ENCODE results near the gene ALOX15B.

Gene ALOX15B

DNA sequence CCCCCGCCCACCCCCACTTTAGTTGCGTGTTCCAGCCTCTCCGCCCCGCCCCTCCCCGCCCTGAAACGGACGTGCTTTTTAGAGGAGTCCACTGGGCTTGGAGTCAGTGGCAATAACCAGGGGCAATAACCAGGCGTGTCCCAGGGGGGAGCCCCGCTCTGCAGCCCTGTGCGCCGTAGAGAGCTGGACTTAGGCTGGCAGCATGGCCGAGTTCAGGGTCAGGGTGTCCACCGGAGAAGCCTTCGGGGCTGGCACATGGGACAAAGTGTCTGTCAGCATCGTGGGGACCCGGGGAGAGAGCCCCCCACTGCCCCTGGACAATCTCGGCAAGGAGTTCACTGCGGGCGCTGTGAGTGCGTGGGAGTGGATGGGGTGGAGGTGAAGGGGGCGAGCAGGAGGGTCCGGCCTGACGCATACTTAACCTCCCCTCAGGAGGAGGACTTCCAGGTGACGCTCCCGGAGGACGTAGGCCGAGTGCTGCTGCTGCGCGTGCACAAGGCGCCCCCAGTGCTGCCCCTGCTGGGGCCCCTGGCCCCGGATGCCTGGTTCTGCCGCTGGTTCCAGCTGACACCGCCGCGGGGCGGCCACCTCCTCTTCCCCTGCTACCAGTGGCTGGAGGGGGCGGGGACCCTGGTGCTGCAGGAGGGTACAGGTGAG lies at the start of gene ALOX15B:
TSS of gene ALOX15B (plus strand) at position 106 of the 657 bp plus-strand sequence. CDS start at position 203, 97 bp downstream.
- no peak within 1 kb of the TSS for H2AFZ ChIP-seq (ENCODE audit: low read depth, low read length)
- H3K4me2 ChIP-seq (ENCODE audit: insufficient read depth, low read length) = no peak within 1 kb of the TSS
- H3K27me3 ChIP-seq (ENCODE audit: insufficient read depth, low read length, poor library complexity) = peaks cover 2% of the 10 kb centered on the region
- H3K27ac ChIP-seq (ENCODE audit: low read length) = no peak within 1 kb of the TSS
- TF ChIP-seq, protein P1, sequence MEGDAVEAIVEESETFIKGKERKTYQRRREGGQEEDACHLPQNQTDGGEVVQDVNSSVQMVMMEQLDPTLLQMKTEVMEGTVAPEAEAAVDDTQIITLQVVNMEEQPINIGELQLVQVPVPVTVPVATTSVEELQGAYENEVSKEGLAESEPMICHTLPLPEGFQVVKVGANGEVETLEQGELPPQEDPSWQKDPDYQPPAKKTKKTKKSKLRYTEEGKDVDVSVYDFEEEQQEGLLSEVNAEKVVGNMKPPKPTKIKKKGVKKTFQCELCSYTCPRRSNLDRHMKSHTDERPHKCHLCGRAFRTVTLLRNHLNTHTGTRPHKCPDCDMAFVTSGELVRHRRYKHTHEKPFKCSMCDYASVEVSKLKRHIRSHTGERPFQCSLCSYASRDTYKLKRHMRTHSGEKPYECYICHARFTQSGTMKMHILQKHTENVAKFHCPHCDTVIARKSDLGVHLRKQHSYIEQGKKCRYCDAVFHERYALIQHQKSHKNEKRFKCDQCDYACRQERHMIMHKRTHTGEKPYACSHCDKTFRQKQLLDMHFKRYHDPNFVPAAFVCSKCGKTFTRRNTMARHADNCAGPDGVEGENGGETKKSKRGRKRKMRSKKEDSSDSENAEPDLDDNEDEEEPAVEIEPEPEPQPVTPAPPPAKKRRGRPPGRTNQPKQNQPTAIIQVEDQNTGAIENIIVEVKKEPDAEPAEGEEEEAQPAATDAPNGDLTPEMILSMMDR (IDR thresholded peaks at IDR 0.05; ENCODE audit: borderline replicate concordance, extremely low read depth, low read length, poor library complexity, severe bottlenecking) = no peak
- TF ChIP-seq EZH2 (IDR thresholded peaks at IDR 0.05; ENCODE audit: borderline replicate concordance, low read depth, low read length, severe bottlenecking) = no peak
- DNase-seq (no peak), ATAC-seq (ENCODE audit: insufficient read depth, low read depth) (no peak)
- no peaks in the 10 kb centered on the region for H3K4me1 ChIP-seq (ENCODE audit: insufficient read depth, low read length)
- no peaks in the 10 kb centered on the region for H4K20me1 ChIP-seq (ENCODE audit: insufficient read depth, low read length)
- no peaks in the 10 kb centered on the region for H3K36me3 ChIP-seq (ENCODE audit: insufficient read depth, low read length)
- no peaks in the 10 kb centered on the region for H3K9me3 ChIP-seq (ENCODE audit: insufficient read depth, low read length, severe bottlenecking)
- no peak within 1 kb of the TSS for H3K9ac ChIP-seq (ENCODE audit: low read depth, low read length)
- H3K4me3 ChIP-seq (ENCODE audit: low read depth in 1 of 2, low read length in 2 of 2) = no peak within 1 kb of the TSS
- H3K79me2 ChIP-seq (ENCODE audit: insufficient read depth, low read length) = no peaks in the 10 kb centered on the region

DNA sequence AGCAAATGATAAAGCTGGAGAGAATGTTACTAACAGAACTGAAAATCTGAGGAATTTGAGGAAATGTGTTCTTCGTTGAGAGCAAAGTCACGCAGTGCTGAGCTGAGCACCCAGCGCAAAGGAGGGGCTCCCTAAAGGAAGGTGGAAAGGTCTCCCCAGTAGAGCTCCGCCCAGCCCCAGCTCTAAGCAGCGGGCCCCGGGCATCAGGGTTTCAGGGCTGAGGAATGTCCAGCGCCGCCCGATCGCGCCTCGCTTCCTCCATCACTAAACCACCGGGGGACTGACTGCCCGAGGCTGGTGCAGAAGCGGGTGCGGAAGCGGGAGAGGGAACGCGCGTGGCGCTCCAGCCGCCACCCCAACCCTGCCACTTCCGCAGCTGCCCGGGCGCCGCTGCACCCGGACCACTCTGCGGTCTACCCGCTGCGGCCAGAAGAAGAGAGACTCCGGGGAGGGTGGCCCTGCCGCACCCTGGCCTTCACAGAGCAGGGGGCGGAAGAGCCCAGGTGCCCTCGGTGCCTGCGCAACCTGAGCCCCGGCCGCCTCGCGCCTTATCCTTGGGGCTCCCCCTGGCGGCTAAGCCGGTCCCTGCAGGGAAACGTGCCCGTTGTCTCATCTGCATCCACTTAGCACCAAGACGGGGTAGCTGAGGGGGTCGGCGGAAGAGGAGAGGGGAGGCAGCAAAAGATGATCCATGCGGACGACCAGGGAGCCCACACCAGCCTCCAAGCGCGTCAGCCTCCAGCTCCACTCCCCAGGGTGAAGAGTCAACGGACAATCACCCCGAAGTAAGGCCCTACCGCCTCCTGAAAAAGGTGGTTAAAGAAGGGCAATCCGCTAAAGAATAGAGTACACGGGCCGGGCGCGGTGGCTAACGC lies 48.8 kb upstream of the ALOX15B start:
- no peaks in the 10 kb centered on the region for H3K9me3 ChIP-seq (ENCODE audit: insufficient read depth, low read length, severe bottlenecking)
- no peak for TF ChIP-seq EZH2 (IDR thresholded peaks at IDR 0.05; ENCODE audit: borderline replicate concordance, low read depth, low read length, severe bottlenecking)
- TF ChIP-seq, protein P1 (IDR thresholded peaks at IDR 0.05; ENCODE audit: borderline replicate concordance, extremely low read depth, low read length, poor library complexity, severe bottlenecking) = peak; percentile 98
- no peaks in the 10 kb centered on the region for H3K27me3 ChIP-seq (ENCODE audit: insufficient read depth, low read length, poor library complexity)
- peak; percentile 88 for DNase-seq
- no peaks in the 10 kb centered on the region for H3K79me2 ChIP-seq (ENCODE audit: insufficient read depth, low read length)
- H3K36me3 ChIP-seq (ENCODE audit: insufficient read depth, low read length) = no peaks in the 10 kb centered on the region
- H3K4me2 ChIP-seq (ENCODE audit: insufficient read depth, low read length) = peak overlapping the region; percentile 69
- peak; percentile 92 for ATAC-seq (ENCODE audit: insufficient read depth, low read depth)
- peak overlapping the region; percentile 93 for H2AFZ ChIP-seq (ENCODE audit: low read depth, low read length)
- peak overlapping the region; percentile 37; the same call in 1 of the 2 replicates for H3K9ac ChIP-seq (ENCODE audit: low read depth, low read length)
- no peak overlapping the region for H3K27ac ChIP-seq (ENCODE audit: low read length)
- H3K4me3 ChIP-seq (ENCODE audit: low read depth in 1 of 2, low read length in 2 of 2) = peak overlapping the region in 1 of 2 experiments; percentile 49; a peak in 2 of 4 replicates
- H4K20me1 ChIP-seq (ENCODE audit: insufficient read depth, low read length) = no peaks in the 10 kb centered on the region
- H3K4me1 ChIP-seq (ENCODE audit: insufficient read depth, low read length) = peaks cover 15% of the 10 kb centered on the region

DNA sequence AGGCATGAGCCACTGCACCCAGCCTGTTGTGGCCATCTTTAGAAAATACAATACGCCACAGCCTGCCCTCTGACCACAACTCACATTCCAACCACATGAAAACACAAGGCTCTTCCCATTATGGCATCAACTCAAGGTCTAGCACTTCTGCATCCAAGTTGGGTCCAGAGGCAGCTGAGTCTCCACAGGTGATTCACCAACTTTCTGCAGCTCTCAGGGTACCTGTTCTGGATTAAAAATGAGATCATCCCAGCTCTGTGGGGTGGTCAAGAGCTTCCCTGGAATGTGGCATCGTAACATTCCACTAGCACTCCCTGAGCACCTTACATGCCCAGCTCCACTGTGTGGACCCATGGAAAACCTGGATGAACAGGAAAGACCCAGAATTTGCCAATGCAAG lies 46.3 kb upstream of the ALOX15B start:
- H3K79me2 ChIP-seq (ENCODE audit: insufficient read depth, low read length) = no peaks in the 10 kb centered on the region
- H3K9me3 ChIP-seq (ENCODE audit: insufficient read depth, low read length, severe bottlenecking) = no peaks in the 10 kb centered on the region
- no peak overlapping the region for H3K27ac ChIP-seq (ENCODE audit: low read length)
- peaks cover 15% of the 10 kb centered on the region for H3K4me1 ChIP-seq (ENCODE audit: insufficient read depth, low read length)
- no peak overlapping the region for H3K9ac ChIP-seq (ENCODE audit: low read depth, low read length)
- no peak for DNase-seq
- H3K4me3 ChIP-seq (ENCODE audit: low read depth in 1 of 2, low read length in 2 of 2) = no peak overlapping the region
- no peak for TF ChIP-seq EZH2 (IDR thresholded peaks at IDR 0.05; ENCODE audit: borderline replicate concordance, low read depth, low read length, severe bottlenecking)
- TF ChIP-seq, protein P1 (IDR thresholded peaks at IDR 0.05; ENCODE audit: borderline replicate concordance, extremely low read depth, low read length, poor library complexity, severe bottlenecking) = no peak
- ATAC-seq (ENCODE audit: insufficient read depth, low read depth) = no peak
- no peaks in the 10 kb centered on the region for H4K20me1 ChIP-seq (ENCODE audit: insufficient read depth, low read length)
- no peaks in the 10 kb centered on the region for H3K36me3 ChIP-seq (ENCODE audit: insufficient read depth, low read length)
- H3K27me3 ChIP-seq (ENCODE audit: insufficient read depth, low read length, poor library complexity) = no peaks in the 10 kb centered on the region
- H2AFZ ChIP-seq (ENCODE audit: low read depth, low read length) = no peak overlapping the region
- H3K4me2 ChIP-seq (ENCODE audit: insufficient read depth, low read length) = no peak overlapping the region

All from DND-41 (cell line).